GM18873 (cell line): ENCODE measurements around the gene PGAP3.

Experiments used
- ATAC-seq: cut with Tn5 transposase; IDR thresholded peaks from one replicate; pipeline ENCODE4 v1.9.1; 2021; ENCODE audit warnings: mild to moderate bottlenecking, moderate library complexity, moderate number of reproducible peaks; ENCODE audit not compliant: unreplicated experiment, low FRiP score

PGAP3 gene

GRCh38 chr17:39641883-39642282 lies 46.0 kb downstream of the PGAP3 start:
- no peak for ATAC-seq

- no peak for ATAC-seq
These were observed 46.8 kb downstream of the PGAP3 start for GRCh38 chr17:39641097-39641496.

- no peak for ATAC-seq
These were observed 47.2 kb downstream of the PGAP3 start for GRCh38 chr17:39640591-39641031.

DNA sequence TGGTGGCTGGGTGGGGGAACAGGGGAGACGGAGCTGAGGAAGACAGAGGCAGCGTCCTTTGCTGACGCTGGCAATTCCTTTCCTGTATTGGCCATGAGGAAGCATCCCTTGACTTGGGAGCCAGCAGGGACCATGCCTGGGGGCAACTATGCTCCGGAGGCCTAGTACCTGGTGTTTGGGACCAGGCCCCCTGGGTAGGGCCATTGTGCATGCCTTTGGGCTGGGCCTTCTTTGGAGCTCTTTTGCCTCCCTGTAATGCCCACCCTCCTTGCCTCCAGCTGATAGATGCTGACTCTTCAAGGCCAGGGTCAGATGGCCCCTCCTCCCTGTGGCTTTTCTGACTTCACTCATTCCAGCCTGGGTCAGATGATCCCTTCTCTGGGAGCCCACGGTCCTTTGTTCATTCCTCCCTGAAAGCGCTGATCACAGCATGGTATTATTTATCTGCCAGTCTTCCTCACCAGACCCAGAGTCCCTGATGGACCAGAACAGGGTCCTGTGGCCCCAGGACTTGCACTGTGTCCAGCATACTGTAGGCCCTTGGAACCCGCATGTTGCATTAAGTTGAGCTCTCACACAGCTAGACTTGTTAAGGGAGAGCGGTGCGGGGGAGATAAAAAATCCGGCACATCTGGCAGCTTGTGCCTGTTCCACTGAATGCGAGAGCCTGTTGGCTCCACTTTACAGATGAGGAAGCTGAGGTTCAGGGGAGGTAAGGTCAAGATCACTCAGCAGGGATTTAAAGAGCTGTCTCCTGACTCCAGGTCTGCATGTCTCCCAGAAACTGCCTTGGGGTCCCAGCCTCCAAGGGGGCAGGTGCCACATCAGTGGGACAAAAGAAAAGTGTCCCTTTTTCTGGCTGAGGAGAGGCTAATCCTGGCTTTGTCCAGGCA lies 48.0 kb downstream of the PGAP3 start:
- ATAC-seq, result no peak

GRCh38 chr17:39639043-39639442 lies 48.8 kb downstream of the PGAP3 start:
- no peak for ATAC-seq

DNA sequence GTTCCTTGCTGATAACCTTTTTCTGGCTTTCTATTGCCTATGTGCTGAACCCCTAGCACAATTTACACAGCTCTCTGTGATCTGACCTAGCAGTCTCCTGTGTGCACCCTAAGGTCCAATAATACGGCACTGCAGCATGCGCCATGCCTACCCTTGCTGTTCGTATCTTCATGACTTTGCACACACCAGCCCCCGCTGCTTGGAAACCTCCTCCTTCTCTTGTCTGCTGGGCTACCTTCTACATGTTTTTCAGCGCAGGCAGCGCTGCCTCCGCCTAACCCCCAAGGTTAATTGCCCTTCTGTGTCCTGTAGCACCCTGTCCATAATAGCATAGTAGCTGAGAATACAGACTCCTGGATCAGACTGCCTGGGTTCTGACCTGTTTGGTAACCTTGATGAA lies 49.5 kb downstream of the PGAP3 start:
- ATAC-seq, result no peak

- peak; percentile 52 for ATAC-seq
These were observed 50.7 kb downstream of the PGAP3 start, which contains the start of gene STARD3 for GRCh38 chr17:39636927-39637736. STARD3 (plus strand) TSS chr17:39637144; CDS start chr17:39653532, 16,388 bp downstream.

DNA sequence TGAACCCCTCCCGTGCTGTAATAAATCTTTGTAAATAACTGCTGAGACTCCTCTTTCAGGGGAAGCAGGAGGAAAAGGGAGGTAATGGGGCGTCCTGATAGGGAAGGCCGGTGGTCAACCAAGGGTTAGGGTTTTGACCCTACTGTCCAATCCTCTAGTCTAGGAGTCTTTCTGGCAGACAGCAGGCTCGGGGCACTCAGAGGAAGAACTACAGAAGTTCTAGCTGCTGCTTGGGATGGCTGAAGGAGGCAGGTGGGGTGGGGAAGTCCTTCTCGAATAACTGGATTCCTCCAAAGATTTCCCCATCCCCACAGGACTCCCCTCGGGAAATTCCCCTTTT lies 51.3 kb downstream of the PGAP3 start:
- peak; percentile 15 for ATAC-seq

GRCh38 chr17:39635614-39636176 lies 52.2 kb downstream of the PGAP3 start:
- no peak for ATAC-seq

DNA sequence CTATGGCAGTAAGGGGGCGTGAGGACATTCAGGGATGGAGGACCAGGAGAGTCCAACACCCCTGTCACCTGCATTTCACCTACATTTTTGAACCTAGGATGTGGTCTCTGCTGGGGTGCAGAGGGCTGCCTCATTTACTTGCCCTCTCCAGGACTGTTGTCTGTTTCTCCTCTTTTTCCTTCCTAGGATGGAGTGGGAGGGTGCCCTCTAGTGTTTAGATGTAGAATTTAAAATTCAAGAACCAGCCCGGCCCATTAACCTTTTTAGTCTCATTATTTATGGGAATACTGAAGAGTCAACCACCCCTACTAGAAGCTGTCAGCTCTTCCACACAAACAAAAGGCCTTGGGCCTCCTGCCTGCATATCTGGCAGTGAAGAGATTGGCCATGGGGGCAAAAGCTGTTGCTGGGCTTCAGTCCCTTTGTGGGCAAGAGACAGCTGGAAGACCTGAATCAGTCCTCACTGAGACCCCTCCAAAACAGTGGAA lies 53.4 kb downstream of the PGAP3 start:
- no peak for ATAC-seq

GRCh38 chr17:39633570-39634183 lies 54.2 kb downstream of the PGAP3 start:
- no peak for ATAC-seq

DNA sequence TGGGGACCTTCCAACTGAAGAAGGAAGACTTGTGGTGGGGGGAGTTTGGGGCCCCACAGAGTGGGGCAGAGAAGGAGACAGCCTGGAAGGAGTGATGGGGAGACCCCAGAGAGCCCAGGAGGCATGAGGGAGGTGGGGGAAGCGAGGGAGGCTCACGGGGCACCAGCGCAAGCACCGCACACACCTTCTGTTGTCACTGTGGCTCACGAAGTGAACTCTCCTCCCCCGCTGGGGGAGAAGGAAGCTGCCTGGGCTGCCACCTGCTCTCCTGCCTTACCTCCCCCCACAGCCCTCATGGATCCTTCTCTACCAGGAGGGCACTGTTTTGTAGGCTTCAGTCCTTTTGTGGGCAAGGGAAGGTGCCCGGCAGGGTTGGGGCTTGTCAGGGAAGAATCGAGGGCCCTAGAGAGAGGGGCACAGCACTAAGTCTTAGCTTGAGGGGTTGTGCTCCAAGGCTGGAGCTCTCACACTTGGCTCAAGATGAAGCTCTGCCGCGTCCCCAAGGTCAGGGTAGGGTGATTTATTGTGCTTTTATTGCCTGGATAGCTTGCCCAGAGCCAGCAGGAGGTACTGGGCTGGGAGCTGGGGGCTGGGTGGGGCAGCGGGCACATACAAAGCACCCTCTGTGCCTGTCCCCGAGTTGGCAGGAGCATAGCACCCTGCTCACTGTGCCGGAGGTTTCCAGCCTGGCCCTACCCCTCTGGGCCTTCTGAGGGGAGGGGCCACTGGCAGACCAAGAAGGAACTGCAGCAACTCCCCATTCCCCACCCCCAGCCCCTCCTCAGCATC lies 55.5 kb downstream of the PGAP3 start:
- no peak for ATAC-seq

GRCh38 chr17:39631403-39631802 lies 56.5 kb downstream of the PGAP3 start:
- ATAC-seq, result no peak

DNA sequence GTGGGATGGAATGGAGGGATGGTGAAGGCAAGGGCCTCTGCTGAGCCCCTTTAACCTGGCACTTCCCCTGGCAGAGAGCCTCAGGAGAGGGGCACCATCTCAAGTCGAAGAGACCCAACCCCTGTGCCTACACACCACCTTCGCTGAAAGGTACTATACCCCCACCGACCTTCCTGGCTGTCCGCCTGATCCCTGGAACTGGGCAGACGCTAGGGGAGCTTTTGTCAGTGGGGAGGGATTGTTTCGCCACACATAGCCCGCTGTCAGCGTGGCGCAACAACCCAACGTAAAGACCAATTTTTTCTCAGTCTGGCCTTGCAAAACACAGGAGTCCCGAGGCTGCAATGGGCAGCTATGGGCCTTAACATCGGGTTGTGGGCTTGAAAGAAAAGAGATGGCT lies 58.0 kb downstream of the PGAP3 start:
- no peak for ATAC-seq

GRCh38 chr17:39629494-39629880 lies 58.4 kb downstream of the PGAP3 start:
- ATAC-seq, result no peak

DNA sequence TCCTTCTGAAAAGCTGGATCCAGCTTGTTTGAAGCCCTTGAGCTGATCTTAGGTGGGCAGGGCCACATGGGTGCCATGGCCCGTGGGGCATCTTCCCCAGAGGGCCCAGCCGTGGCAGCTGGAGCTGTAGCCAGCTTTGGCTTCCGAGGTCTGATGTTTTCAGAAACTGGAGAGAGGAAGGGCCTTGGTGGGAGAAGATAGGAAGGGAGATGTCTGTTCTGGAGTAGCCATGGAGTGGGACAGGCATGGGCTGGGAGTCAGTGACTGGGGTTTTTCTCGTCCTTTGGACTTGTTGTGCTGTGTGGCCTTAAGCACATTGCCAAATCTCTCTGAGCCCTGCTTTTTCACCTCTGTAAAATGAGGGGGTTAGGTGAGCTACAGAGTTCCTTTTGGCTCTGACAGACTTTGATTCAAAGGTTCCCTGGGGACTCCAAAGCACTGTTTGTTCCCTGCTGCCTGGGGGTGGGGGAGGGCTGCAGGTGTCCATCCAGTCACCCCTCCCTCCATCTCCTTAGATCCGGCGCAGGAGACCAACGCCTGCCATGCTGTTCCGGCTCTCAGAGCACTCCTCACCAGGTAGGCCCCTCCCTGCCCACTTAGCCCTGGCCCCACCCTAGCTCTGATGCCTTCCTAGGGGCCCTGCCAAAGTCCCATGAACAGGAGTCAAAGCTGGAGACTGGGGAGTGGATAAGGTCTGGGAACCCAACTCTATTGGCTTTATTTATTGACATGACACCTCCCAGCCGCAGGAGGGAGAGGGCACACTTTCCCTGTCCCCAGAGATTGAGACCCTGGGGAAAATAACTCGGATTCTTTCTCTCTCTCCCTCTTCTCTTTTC lies 59.0 kb downstream of the PGAP3 start:
- no peak for ATAC-seq

- no peak for ATAC-seq
These were observed 59.9 kb downstream of the PGAP3 start for GRCh38 chr17:39627712-39628516.

- ATAC-seq, result no peak
These were observed 60.7 kb downstream of the PGAP3 start for GRCh38 chr17:39627047-39627711.
